Measurements from ENCODE around the gene KRTAP10-10. TPM values are rescaled to one million over a fixed set of nuclear protein-coding genes. Genes with fewer than 3 reads are reported as not detected.
"Not testable (repeated sequence)": the region's sequence is repeated elsewhere in the genome, so short reads cannot be mapped to it uniquely, and the experiment has no call there.

KRTAP10-10 gene
- total RNA-seq, 4 donors from 2014 or later, result not detected

GRCh38 chr21:44639331-44639655 is 2.1 kb downstream of the KRTAP10-10 start:
- TF ChIP-seq, protein P1, sequence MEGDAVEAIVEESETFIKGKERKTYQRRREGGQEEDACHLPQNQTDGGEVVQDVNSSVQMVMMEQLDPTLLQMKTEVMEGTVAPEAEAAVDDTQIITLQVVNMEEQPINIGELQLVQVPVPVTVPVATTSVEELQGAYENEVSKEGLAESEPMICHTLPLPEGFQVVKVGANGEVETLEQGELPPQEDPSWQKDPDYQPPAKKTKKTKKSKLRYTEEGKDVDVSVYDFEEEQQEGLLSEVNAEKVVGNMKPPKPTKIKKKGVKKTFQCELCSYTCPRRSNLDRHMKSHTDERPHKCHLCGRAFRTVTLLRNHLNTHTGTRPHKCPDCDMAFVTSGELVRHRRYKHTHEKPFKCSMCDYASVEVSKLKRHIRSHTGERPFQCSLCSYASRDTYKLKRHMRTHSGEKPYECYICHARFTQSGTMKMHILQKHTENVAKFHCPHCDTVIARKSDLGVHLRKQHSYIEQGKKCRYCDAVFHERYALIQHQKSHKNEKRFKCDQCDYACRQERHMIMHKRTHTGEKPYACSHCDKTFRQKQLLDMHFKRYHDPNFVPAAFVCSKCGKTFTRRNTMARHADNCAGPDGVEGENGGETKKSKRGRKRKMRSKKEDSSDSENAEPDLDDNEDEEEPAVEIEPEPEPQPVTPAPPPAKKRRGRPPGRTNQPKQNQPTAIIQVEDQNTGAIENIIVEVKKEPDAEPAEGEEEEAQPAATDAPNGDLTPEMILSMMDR (IDR thresholded peaks at IDR 0.05), result no peak
- TF ChIP-seq POLR2A (IDR thresholded peaks at IDR 0.05) (no peak), POLR2AphosphoS5 (IDR thresholded peaks at IDR 0.05) (no peak), EP300 (IDR thresholded peaks at IDR 0.05) (no peak)
- ATAC-seq, result no peak
- no peak overlapping the region for H3K4me3 ChIP-seq
- H3K9me3 ChIP-seq, result peaks cover 0 to 36% (median 0%) of the 10 kb centered on the region in 3 donors
- WGBS, 2 donors (ENCODE audit: low coverage in 1 of 2), result no CpG with 5 or more reads among the region's 12 CpGs
- H3K27me3 ChIP-seq, result peaks cover 55% of the 10 kb centered on the region
- H3K27ac ChIP-seq, result no peak overlapping the region
- no peaks in the 10 kb centered on the region for H3K4me1 ChIP-seq
- H3K36me3 ChIP-seq, result no peaks in the 10 kb centered on the region

DNA sequence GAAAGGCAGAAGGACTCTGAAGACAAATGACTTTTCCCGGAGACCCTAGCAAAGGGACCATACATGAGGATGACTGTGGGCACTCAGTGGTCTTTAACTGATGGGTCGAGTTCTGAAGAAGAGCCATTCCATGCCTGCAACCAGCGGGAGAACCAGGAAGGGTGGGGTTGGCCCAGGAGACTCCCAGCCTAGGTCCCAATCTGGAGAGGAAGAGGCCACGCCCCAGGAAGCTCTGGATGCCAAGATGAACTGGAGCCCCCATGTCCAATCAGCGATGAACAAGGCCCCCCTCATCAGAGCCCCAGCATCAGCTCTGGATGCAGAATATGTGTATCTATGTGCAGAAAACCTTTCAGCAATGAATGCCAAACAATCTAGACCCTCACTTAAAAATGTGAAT is 3.6 kb downstream of the KRTAP10-10 start:
- TF ChIP-seq, protein P1 (IDR thresholded peaks at IDR 0.05), result no peak
- no peak for TF ChIP-seq POLR2AphosphoS5 (IDR thresholded peaks at IDR 0.05)
- no peak for TF ChIP-seq POLR2A (IDR thresholded peaks at IDR 0.05)
- TF ChIP-seq EP300 (IDR thresholded peaks at IDR 0.05), result no peak
- Histone ChIP-seq H3K36me3 (no peaks in the 10 kb centered on the region), H3K9me3 (peaks cover 0 to 51% (median 0%) of the 10 kb centered on the region in 3 donors), H3K4me3 (no peak overlapping the region), H3K4me1 (no peaks in the 10 kb centered on the region), H3K27me3 (peaks cover 54% of the 10 kb centered on the region), H3K27ac (no peak overlapping the region)
- no peak for ATAC-seq
- WGBS, 2 donors (ENCODE audit: low coverage in 1 of 2), result 79 to 84% methylated on average over 4 to 5 of the region's 5 CpGs

GRCh38 chr21:44643741-44644310 is 6.7 kb downstream of the KRTAP10-10 start:
- H3K4me1 ChIP-seq, result no peaks in the 10 kb centered on the region
- ATAC-seq, result no peak
- H3K27ac ChIP-seq, result no peak overlapping the region
- H3K9me3 ChIP-seq, result peaks cover 0 to 51% (median 0%) of the 10 kb centered on the region in 3 donors
- WGBS, 2 donors (ENCODE audit: low coverage in 1 of 2), result 35 to 70% methylated on average over 11 to 12 of the region's 14 CpGs
- peaks cover 57% of the 10 kb centered on the region for H3K27me3 ChIP-seq
- H3K4me3 ChIP-seq, result no peak overlapping the region
- no peaks in the 10 kb centered on the region for H3K36me3 ChIP-seq
- TF ChIP-seq, protein P1 (IDR thresholded peaks at IDR 0.05), result no peak
- TF ChIP-seq POLR2A (IDR thresholded peaks at IDR 0.05), result no peak
- no peak for TF ChIP-seq POLR2AphosphoS5 (IDR thresholded peaks at IDR 0.05)
- no peak for TF ChIP-seq EP300 (IDR thresholded peaks at IDR 0.05)

DNA sequence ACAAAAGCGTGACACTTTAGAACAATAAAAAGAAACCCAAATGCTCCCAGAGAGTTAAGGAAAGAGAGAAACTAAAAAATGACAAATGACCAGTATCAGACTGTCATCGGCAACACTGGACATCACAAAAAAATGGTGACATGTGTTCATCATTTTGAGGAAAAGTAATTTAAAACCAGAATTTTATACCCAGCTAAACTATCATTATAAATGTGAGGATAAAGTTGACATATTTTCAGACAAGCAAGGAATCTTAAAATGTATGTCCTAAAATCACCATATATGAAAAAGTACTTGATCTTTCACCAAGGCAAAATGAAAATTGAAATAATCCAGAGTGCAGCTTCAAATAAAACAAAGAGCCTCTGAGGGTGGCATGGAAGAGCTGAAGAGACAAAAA is 7.7 kb downstream of the KRTAP10-10 start:
- WGBS, 2 donors (ENCODE audit: low coverage in 1 of 2), result 39 to 91% methylated on average over 2 of the region's 2 CpGs
- no peaks in the 10 kb centered on the region for H3K4me1 ChIP-seq
- H3K27ac ChIP-seq, result no peak overlapping the region
- ATAC-seq, result no peak
- H3K4me3 ChIP-seq, result no peak overlapping the region
- peaks cover 0 to 51% (median 0%) of the 10 kb centered on the region in 3 donors for H3K9me3 ChIP-seq
- peaks cover 57% of the 10 kb centered on the region for H3K27me3 ChIP-seq
- no peaks in the 10 kb centered on the region for H3K36me3 ChIP-seq
- TF ChIP-seq, protein P1 (IDR thresholded peaks at IDR 0.05), result no peak
- TF ChIP-seq POLR2A (IDR thresholded peaks at IDR 0.05), result no peak
- TF ChIP-seq EP300 (IDR thresholded peaks at IDR 0.05), result no peak
- no peak for TF ChIP-seq POLR2AphosphoS5 (IDR thresholded peaks at IDR 0.05)

GRCh38 chr21:44646366-44647221 is 9.4 kb downstream of the KRTAP10-10 start, which contains the start of gene KRTAP10-11:
Gene KRTAP10-11, plus strand, starts transcription at chr21:44646414. Its CDS starts 45 bp downstream, at chr21:44646459.
- not testable (repeated sequence) for H3K4me3 ChIP-seq, H3K36me3 ChIP-seq, H3K4me1 ChIP-seq, ATAC-seq, H3K27ac ChIP-seq
- Histone ChIP-seq H3K27me3 (peaks cover 50% of the 10 kb centered on the region), H3K9me3 (peaks cover 0 to 34% (median 0%) of the 10 kb centered on the region in 3 donors)
- WGBS, 2 donors (ENCODE audit: low coverage in 1 of 2), result 20 to 88% methylated on average over 2 to 3 of the region's 21 CpGs

Data from gastroesophageal sphincter (tissue), 4 donors.